Panc1 (cell line): ENCODE measurements around the gene ACCSL. TPM values are rescaled to one million over a fixed set of nuclear protein-coding genes. Genes with fewer than 3 reads are reported as not detected.

Experiments used
- ATAC-seq: fragments of 200-7000 bp; cut with Tn5 transposase; 2 replicates; pipeline ENCODE4 v1.9.1; 2020; ENCODE audit warnings: mild to moderate bottlenecking, moderate library complexity
- BruUV-seq: library from RNA; stranded (reverse); fragments of 400-500 nt; replicated peaks from 2 replicates; lab custom pipeline; 2021; lab: Mats Ljungman, UMichigan
- CTCF ChIA-PET: fragments of 300-600 bp; sonication (Branson Sonifier 250); formaldehyde crosslinking; loops from one replicate; lab custom pipeline; 2022; ENCODE audit warnings: antibody characterized with exemption; lab: Charles Lee
- POLR2A ChIA-PET: fragments of 300-600 bp; sonication (Branson Sonifier 250); formaldehyde crosslinking; loops from one replicate; lab custom pipeline; 2022; ENCODE audit warnings: antibody characterized with exemption; lab: Charles Lee
- DNase-seq: peaks from one replicate; pipeline ENCODE4 v3.0.0-alpha.2; 2010; ENCODE audit warnings: low read depth, low spot score
- H3K27ac ChIP-seq: 2 replicates; pipeline ENCODE4 v1.5.1; 2011; ENCODE audit warnings: mild to moderate bottlenecking, low read length, inconsistent platforms
- H3K27me3 ChIP-seq: fragments of 200-500 bp; sonication (Bioruptor generic); 2 replicates; pipeline ENCODE4 v1.6.0; 2014; ENCODE audit warnings: low read length, inconsistent platforms; ENCODE audit not compliant: control insufficient read depth, insufficient read depth
- H3K36me3 ChIP-seq: fragments of 200-500 bp; sonication (Bioruptor generic); 2 replicates; pipeline ENCODE4 v1.5.1; 2014; ENCODE audit warnings: inconsistent platforms, mild to moderate bottlenecking, low read length, moderate library complexity; ENCODE audit not compliant: control insufficient read depth, insufficient read depth
- H3K4me1 ChIP-seq: 2 replicates; pipeline ENCODE4 v1.5.1; 2011; ENCODE audit warnings: inconsistent platforms, mild to moderate bottlenecking, low read length, moderate library complexity; ENCODE audit not compliant: control insufficient read depth, insufficient read depth
- H3K4me3 ChIP-seq, 2 experiments: 2 replicates each; pipeline ENCODE4 v1.5.1; 2011 to 2012; ENCODE audit warnings: low read depth in 2 of 2, low read length in 2 of 2, mild to moderate bottlenecking in 2 of 2, inconsistent platforms in 1 of 2, moderate library complexity in 1 of 2
- H3K9me3 ChIP-seq: fragments of 200-500 bp; sonication (Bioruptor generic); 2 replicates; pipeline ENCODE4 v1.5.1; 2014; ENCODE audit warnings: low read depth, mild to moderate bottlenecking, inconsistent platforms, low read length, moderate library complexity; ENCODE audit not compliant: control insufficient read depth, insufficient read depth
- POLR2AphosphoS5 ChIP-seq: IDR thresholded peaks from 2 replicates; pipeline ENCODE4 v1.6.1; 2012; ENCODE audit warnings: mild to moderate bottlenecking, low read depth, low read length, moderate library complexity
- SIN3A ChIP-seq: IDR thresholded peaks from 2 replicates; pipeline ENCODE4 v1.6.1; 2012; ENCODE audit warnings: low read depth, mild to moderate bottlenecking, low read length, moderate library complexity, borderline replicate concordance; ENCODE audit not compliant: insufficient read depth
- TCF7L2 ChIP-seq: IDR thresholded peaks from 2 replicates; pipeline ENCODE4 v1.6.1; 2011; ENCODE audit warnings: mild to moderate bottlenecking, low read depth, low read length, inconsistent platforms
- in situ Hi-C: cut with HindIII; loops from 2 replicates; pipeline ENCODE4 v1.10.0; 2016; ENCODE audit warnings: low sequenced_read_pairs, low pct_unique_long_range_greater_than_20kb
- intact Hi-C: fragments of 100-400 bp; cut with micrococcal nuclease; formaldehyde crosslinking; loops from one replicate; pipeline ENCODE4 v1.10.0; 2022; ENCODE audit not compliant: unreplicated experiment
- total RNA-seq: library from RNA; stranded (reverse); gene quantifications from one replicate; pipeline ENCODE4 v1.2.1, GENCODE V29; 2021; ENCODE audit not compliant: unreplicated experiment
- TF ChIP-seq, protein P1 (sequence below): fragments of 450-650 bp; IDR thresholded peaks from 2 replicates; pipeline ENCODE4 v1.5.1; 2017; ENCODE audit warnings: mild to moderate bottlenecking
- TF ChIP-seq, protein P2 (sequence below), 2 experiments: IDR thresholded peaks; 2 replicates each; pipeline ENCODE4 v1.6.1; 2011 to 2012; ENCODE audit warnings: low read depth in 2 of 2, control low read depth in 1 of 2, low read length in 1 of 2, mild to moderate bottlenecking in 1 of 2, moderate library complexity in 1 of 2; ENCODE audit not compliant: insufficient read depth in 1 of 2

Gene ACCSL
- total RNA-seq, 1 experiment from 2014 or later, result not detected

DNA sequence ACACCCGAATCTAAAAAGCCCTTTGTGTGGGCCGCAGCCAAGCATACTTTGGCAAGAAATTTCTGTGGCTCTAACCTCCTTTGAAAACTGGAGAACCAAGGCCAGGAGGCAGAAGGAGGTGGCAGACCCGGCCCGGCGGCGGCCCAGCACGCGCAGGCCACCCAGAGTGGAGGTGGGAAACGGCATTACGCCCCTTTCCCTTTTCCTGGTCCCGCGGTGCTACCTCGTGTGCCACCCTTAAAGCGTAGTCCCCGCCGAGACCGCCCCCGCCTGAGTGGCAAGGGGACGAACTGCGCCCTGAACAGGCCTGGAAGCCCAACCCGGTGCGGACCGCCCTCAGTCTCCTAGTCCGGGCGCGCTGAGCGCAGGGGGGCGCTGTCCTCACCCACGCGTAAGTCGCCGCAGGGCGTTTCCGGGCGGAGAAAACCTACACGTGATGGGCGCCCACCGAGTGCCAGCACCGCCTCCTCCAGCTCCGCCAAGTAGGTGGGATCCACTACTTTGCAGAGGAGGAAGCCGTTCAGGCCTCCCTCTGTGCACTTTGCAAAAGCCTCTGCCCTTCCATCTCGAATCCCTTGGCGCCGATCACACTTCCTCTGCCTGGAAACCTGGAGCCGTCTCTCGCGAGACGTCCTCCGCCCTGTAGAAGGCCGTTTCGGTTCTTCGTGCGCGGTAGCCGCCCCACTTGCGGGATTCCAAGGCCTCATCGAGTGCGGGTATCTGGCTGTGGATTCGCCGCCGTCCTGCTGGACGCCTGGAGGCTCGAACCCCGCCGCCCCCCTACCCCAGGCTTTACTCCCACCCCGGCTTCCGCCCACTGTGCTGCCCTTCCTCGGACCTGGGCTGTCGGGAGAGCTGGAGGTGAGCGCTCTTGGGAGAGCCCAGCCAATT lies 18.3 kb downstream of the ACCSL start, which contains the start of gene ACCS:
TSS of gene ACCS (plus strand) at position 430 of the 891 bp plus-strand sequence. CDS start 1,358 bp downstream, outside the sequence.
- Histone ChIP-seq H3K36me3 (no peaks in the 10 kb centered on the region), H3K4me1 (peaks cover 10% of the 10 kb centered on the region; the same call in 1 of the 2 replicates), H3K27ac (peak within 1 kb of the TSS; percentile 85), H3K27me3 (no peaks in the 10 kb centered on the region), H3K4me3 (peak within 1 kb of the TSS; percentile 65 to 90), H3K9me3 (no peaks in the 10 kb centered on the region)
- POLR2A ChIA-PET, result interaction anchor here (0.8 kb wide), 1 partner anchor 11 kb away, joined by 9 read pairs; no protein-coding TSS in a partner anchor
- TF ChIP-seq, protein P1, sequence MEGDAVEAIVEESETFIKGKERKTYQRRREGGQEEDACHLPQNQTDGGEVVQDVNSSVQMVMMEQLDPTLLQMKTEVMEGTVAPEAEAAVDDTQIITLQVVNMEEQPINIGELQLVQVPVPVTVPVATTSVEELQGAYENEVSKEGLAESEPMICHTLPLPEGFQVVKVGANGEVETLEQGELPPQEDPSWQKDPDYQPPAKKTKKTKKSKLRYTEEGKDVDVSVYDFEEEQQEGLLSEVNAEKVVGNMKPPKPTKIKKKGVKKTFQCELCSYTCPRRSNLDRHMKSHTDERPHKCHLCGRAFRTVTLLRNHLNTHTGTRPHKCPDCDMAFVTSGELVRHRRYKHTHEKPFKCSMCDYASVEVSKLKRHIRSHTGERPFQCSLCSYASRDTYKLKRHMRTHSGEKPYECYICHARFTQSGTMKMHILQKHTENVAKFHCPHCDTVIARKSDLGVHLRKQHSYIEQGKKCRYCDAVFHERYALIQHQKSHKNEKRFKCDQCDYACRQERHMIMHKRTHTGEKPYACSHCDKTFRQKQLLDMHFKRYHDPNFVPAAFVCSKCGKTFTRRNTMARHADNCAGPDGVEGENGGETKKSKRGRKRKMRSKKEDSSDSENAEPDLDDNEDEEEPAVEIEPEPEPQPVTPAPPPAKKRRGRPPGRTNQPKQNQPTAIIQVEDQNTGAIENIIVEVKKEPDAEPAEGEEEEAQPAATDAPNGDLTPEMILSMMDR, result peak; percentile 92
- TF ChIP-seq POLR2AphosphoS5 (peak; percentile 79), TCF7L2 (peak; percentile 32; the same call in 1 of the 2 replicates), SIN3A (peak; percentile 73; the same call in 1 of the 2 replicates)
- TF ChIP-seq, protein P2, sequence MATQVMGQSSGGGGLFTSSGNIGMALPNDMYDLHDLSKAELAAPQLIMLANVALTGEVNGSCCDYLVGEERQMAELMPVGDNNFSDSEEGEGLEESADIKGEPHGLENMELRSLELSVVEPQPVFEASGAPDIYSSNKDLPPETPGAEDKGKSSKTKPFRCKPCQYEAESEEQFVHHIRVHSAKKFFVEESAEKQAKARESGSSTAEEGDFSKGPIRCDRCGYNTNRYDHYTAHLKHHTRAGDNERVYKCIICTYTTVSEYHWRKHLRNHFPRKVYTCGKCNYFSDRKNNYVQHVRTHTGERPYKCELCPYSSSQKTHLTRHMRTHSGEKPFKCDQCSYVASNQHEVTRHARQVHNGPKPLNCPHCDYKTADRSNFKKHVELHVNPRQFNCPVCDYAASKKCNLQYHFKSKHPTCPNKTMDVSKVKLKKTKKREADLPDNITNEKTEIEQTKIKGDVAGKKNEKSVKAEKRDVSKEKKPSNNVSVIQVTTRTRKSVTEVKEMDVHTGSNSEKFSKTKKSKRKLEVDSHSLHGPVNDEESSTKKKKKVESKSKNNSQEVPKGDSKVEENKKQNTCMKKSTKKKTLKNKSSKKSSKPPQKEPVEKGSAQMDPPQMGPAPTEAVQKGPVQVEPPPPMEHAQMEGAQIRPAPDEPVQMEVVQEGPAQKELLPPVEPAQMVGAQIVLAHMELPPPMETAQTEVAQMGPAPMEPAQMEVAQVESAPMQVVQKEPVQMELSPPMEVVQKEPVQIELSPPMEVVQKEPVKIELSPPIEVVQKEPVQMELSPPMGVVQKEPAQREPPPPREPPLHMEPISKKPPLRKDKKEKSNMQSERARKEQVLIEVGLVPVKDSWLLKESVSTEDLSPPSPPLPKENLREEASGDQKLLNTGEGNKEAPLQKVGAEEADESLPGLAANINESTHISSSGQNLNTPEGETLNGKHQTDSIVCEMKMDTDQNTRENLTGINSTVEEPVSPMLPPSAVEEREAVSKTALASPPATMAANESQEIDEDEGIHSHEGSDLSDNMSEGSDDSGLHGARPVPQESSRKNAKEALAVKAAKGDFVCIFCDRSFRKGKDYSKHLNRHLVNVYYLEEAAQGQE (IDR thresholded peaks at IDR 0.05; ENCODE audit: insufficient read depth in 1 of 2, low read depth in 2 of 2, low read length in 1 of 2), result 0 out of 4 replicates have a peak, but pooled peaks of 1 of the 2 experiments have one; percentile 36
- intact Hi-C loops (no loop called here), in situ Hi-C loops (no loop called here)
- CTCF ChIA-PET, result interaction anchor here (0.5 to 0.6 kb wide), 2 partner anchors 12 to 1895 kb away, joined by 3 read pairs; no protein-coding TSS in a partner anchor
- no TSS peak for BruUV-seq
- ATAC-seq, result peak; percentile 98
- peak; percentile 80 for DNase-seq

DNA sequence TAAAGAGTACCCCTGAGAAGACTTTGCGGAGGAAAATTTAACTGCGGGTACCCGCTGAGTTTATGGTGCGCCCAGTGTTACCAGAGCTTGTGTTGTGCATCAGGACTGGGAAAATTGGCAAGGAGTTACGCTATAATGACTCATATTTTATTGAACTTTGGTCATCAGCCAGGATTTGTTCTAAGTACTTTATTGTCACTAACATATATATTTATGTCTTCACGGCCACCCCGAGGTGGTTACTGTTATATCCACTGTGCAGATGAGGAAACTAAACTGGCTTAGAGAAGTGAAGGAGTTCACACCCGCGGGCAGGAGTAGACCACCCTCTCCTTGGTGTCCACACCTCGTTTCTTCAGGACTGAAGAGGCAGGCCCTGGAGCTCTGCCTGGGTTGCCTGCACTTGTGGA lies 19.0 kb downstream of the ACCSL start:
- in situ Hi-C loops, result no loop called here
- intact Hi-C loops, result no loop called here
- Histone ChIP-seq H3K4me3 (peak overlapping the region; percentile 65 to 90), H3K4me1 (peaks cover 10% of the 10 kb centered on the region; the same call in 1 of the 2 replicates), H3K36me3 (no peaks in the 10 kb centered on the region), H3K9me3 (no peaks in the 10 kb centered on the region), H3K27ac (peak overlapping the region; percentile 85), H3K27me3 (no peaks in the 10 kb centered on the region)
- ChIA-PET POLR2A (interaction anchor here (0.8 kb wide), 1 partner anchor 12 kb away, joined by 9 read pairs; no protein-coding TSS in a partner anchor), CTCF (interaction anchor here (0.5 kb wide), 1 partner anchor 1896 kb away, joined by 3 read pairs; no protein-coding TSS in a partner anchor)
- no peak for ATAC-seq
- TF ChIP-seq TCF7L2, result no peak
- TF ChIP-seq, protein P2 (IDR thresholded peaks at IDR 0.05; ENCODE audit: insufficient read depth in 1 of 2, low read depth in 2 of 2, low read length in 1 of 2), result no peak
- no peak for TF ChIP-seq SIN3A
- TF ChIP-seq POLR2AphosphoS5, result no peak
- TF ChIP-seq, protein P1, result no peak
- DNase-seq, result no peak
- BruUV-seq, result no TSS peak
